SK-N-MC (cell line): ENCODE measurements around the gene PCYT2.

Source experiments
- EZH2 ChIP-seq: fragments of 200-600 bp; sonication (generic); IDR thresholded peaks from one replicate; pipeline ENCODE4 v1.6.1; 2017; ENCODE audit warnings: antibody characterized with exemption
- FOXP2 ChIP-seq: optimal IDR thresholded peaks from 2 replicates; pipeline ENCODE3; 2011; ENCODE audit warnings: mild to moderate bottlenecking, moderate library complexity; ENCODE audit not compliant: insufficient read depth; ENCODE audit errors: extremely low read length, control extremely low read depth
- POLR2AphosphoS5 ChIP-seq: IDR thresholded peaks from 2 replicates; pipeline ENCODE4 v1.6.1; 2012; ENCODE audit warnings: mild to moderate bottlenecking, low read depth, low read length, borderline replicate concordance

- TF ChIP-seq POLR2AphosphoS5 (no peak), EZH2 (no peak), FOXP2 (no peak)
These were observed 44.0 kb upstream of the PCYT2 start for GRCh38 chr17:81955058-81955681.
